ENCODE results near the gene MAPKAPK3.

The MAPKAPK3 gene

DNA sequence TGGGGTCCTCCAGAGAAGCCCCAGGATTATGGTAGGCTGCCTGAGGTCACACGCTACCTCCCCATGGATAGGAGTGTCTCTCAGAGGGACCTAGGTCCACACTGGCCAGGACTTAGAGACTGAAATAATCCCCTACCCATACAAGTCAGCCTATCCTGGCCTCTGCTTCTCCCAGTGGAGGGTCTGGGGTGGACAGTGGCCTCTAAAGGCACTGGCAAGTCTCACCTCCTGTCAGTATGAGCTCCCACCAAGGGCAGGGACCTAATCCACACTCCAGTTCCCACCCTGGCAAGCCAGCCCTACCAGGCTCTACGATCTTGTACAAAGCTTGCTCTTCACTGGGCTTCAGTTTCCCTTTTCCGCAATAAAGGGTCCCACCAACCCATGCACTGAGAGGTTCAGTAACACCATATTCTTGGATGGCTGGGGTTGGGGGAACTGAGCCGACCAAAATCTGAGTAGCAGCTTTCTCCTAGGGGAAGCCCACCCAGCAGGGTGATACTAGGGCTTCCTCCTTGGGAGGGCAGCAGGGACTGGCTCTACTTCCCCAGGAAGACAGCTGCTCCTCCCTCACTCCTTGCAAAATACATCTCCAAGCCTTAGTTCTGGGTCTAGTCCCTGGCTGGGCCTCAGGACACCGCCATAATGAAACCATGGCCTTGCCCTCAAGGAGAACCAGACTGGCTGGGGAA, 7.7 kb upstream of the MAPKAPK3 start:
- DNase-seq: no peak

DNA sequence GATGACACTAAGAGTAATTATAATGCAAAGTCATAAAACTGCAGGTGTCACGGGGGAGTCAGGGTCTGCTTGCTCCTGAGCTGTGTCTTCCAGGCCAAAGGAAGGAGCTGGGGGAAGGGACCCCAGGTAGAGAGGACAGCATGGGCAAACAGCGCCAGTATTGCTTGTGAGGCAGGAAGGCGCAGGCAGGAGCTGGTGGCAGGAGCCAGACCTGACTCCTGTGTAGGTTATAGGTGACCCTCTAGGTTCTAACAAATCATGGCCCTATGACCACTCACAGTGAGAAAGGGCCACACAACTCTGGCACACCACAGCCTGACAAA, 7.2 kb upstream of the MAPKAPK3 start:
- no peak for DNase-seq

- DNase-seq: peak; percentile 41 to 52
Observed at GRCh38 chr3:50610181-50610971, 6.6 kb upstream of the MAPKAPK3 start.

DNA sequence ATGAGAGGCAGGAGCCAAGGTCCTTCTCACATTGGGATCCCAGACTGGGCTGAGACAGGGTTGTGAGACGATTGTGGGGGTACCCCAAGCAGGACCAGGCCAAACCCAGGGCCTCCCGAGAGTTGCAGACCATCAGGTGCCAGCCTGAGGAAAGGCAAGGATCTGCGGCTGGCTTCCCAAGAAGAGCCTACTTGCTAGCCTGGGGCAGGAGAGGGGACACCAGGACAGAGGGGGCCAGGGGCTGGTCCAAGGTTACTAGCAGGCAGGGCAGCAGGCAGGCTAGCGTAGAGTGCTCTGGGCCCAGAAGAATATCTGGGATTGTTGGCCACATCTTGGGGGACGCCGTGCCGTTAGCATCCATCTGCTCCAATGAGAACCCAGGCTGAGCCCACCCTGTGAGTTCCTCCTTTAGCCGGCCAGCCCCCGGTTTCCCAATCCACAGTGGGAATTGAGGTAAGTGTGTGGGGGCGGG, 5.9 kb upstream of the MAPKAPK3 start:
- no peak for DNase-seq

GRCh38 chr3:50611464-50612233, 5.3 kb upstream of the MAPKAPK3 start, which contains the start of gene CISH:
TSS of gene CISH (minus strand) at chr3:50611774. CDS start at chr3:50611650, 124 bp downstream.
- peak; percentile 97 to 98 for DNase-seq

DNA sequence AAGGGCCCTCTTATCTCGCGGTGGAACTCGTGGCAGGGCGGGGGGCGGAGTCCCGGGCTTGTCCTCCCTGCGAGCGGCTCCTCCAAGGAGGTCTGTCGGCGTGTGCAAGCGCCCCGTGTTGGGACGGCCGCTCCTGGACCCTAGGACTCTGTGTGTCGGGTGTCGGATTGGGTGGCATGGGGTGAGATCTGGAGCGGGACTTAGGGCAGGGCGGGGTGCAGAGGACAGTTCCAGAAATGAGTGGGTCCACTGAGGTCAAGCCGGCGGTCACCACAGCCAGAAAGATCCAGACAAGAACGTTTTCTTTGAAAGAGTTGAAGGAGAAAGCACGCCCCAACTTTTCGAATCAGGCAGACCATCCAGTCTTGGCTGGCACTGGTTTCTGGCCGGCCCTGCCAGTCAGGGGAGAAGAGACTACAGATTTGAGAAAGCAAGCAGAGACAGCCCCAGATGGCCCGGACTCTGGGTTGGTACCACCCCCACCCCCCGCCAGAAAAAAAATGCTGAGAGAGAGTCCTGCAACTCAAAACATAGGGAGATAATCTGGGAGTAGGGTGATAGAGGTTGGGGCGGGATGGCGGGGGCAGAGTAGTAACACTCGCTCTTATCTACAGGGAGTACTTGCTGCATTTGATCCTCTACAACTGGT, 4.6 kb upstream of the MAPKAPK3 start:
- no peak for DNase-seq

DNA sequence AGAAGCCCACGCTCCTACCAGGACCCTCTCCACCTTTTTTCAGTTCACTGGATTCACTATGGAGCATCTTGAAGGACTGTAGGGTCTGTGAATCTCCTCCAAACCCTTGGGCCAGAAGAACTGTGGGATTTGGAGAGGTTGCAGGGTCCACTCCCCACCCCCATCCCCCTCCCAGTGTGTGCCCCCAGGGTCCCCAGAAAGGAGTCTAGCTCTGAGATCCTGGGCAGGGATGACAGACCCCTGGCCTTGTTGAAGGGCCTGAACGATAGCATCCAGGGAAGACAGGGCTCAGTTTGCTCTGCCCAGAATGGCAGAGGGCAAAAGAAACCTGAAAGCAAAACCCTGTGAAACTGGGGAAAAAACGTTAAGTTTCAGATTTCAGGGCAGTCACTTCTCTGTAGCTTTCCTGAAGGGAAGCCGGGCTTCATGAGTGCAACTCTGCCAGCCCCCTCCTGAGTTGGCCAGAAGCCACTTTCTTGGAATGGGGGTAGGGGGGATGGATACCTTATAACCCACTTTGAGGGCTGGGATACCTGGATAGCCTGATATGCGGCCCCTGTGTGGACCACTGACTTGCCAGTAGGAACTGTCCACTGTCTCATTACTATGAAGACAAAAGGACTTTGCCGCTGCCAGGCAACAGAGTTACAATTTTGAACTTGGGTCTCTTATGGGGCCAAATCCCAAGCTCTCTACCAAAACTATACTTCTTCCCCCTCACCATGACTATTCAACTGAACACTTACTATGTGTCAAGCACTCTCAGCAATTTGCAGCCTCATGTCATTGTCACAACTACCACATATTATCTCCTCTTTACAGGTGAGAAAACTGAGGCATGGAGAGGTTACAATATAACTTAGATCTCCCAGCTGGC, 3.7 kb upstream of the MAPKAPK3 start:
- DNase-seq: peak in 1 of 2 donors; percentile 44

DNA sequence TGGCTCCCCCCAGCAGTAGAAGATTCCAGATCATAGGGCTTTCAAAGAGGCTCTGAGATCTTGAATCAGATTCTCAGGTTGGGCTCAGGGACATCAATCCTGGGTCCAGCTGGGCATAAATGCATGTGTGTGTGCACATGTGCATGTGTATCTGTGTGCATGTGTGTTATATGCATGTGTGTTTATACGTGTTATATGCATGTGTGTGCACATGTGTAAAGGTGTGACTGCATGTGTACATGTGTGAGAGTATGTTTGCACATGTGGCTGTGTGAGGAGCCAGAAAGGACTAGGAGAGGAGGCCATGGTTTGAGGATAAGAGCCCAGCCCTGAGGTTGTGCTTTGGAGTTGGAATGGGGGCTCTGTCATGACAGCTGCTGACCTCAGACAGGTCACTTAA, 1.8 kb upstream of the MAPKAPK3 start:
- no peak for DNase-seq

GRCh38 chr3:50616003-50616769, 765 bp upstream of the MAPKAPK3 start:
- peak; percentile 86 to 87 for DNase-seq

DNA sequence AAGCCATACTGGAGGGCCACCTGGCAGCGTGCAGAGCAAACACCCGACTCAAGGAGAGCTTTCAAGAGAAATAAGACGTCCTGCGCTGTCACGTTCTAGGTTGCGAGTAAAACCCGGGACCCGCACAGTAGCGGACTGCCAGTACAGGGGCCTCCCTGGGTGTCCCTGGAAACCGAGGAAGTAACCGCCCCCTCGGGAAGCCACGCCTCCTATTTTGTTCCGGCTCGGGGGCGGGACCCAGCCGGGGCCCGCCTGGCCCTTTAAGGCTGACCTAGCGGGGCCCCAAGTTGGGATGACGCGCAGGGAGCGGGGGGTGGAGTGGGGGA, 218 bp upstream of the MAPKAPK3 start:
- DNase-seq: peak; percentile 95 to 97

- no peak for DNase-seq
Observed at GRCh38 chr3:50617911-50618481, 1.0 kb downstream of the MAPKAPK3 start.

GRCh38 chr3:50620420-50620819, 3.5 kb downstream of the MAPKAPK3 start:
- peak in 1 of 2 donors; percentile 70 for DNase-seq

- peak in 1 of 2 donors; percentile 45 for DNase-seq
Observed at GRCh38 chr3:50620820-50621219, 3.9 kb downstream of the MAPKAPK3 start.

- no peak for DNase-seq
Observed at GRCh38 chr3:50622881-50623280, 5.9 kb downstream of the MAPKAPK3 start.

DNA sequence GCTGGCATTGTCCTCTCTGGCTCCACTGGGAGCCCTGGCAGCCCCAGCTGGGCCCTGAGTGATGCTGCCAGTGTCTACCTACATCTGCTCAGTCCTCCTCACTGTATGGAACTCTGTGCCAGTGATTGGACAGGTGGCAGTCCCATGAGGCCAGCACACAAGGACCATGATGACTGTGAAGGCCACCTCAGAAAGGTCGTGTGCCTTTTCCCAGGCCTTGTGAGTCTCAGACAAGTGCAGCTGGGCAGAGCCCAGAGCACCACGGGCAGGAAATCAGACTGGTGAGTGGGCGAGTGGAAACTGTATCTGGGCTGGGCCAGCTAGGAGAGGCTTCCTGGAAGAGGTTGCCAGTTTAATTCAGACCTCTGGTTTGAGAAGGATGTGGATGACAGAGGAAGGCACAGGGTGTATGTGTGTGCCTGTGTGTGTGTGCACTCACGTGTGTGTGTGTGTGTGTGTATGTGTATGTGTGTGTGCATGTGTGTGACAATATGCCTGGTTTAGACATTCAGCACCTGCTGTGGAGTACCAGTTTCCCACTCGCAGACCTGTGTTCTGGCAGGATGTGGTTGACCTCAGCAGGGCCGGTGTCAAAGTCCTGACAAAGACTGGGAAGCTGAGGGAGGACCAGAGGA, 7.0 kb downstream of the MAPKAPK3 start:
- peak; percentile 37 to 58 for DNase-seq

DNA sequence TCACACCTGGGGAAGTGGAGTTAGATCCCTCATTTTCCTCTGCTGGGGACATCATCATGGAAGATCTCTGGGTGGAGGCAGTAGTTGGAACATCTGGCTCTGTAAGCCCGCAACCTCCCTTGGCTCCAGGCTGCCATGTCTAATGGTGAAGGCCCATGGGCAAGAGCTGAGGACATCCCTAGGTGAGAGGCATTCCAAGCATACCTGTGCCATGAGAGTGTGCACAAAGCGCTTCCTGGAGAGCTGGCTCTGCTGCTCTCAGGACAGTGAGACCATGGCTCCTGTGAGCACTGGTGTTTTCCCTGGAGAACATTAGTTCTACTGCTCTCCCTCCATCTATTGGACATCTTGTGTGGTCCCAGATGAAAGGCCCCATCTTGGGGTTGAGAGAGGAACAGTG, 7.7 kb downstream of the MAPKAPK3 start:
- DNase-seq: no peak

- DNase-seq: no peak
Observed at GRCh38 chr3:50625231-50626182, 8.6 kb downstream of the MAPKAPK3 start.

GRCh38 chr3:50626401-50626800, 9.4 kb downstream of the MAPKAPK3 start:
- DNase-seq: no peak

DNA sequence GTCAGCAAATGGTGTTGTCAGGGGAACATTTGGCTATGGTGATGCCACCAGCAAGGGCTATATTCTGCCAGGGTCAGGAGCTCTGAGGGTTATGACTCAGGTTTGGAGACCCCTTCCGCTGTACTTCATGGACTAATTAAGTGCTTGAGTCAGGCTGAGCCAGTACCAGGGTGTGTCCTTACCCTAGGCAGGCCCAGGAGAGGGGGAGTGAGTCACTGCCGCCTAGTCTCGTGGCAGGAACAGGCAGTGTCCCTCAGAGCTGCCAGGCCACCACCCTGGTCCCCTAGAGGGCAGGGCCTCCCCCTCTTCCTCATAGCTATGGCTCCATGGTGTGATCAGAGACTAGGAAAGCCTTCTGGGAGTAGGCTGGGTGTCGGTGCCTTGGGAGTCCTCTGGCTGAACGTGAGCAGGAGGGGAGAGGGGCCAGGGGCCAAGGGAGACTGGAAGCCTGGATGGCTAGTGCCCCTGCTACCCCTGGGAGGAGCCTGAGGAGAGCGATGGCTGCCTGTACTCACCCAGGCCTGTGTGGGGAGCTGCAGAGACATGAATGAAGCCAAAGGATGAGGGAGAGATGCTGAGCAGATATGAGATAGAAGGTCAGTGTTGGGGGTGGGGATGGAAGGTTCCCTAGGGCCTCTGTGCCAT, 10.6 kb downstream of the MAPKAPK3 start:
- DNase-seq: peak in 1 of 2 donors; percentile 82
